WTC11 (cell line): Measurements from ENCODE around the gene ABCC9.
A peak's percentile ranks its signal among the peaks of the same experiment; 100 is the strongest.

Source experiments
- CBFB ChIP-seq: sonication (generic); formaldehyde crosslinking; IDR thresholded peaks from 2 replicates; pipeline ENCODE4 v1.8.1; 2022; ENCODE audit warnings: mild to moderate bottlenecking, low read depth, missing genetic modification reagents
- CREB1 ChIP-seq: sonication (generic); formaldehyde crosslinking; IDR thresholded peaks from 2 replicates; pipeline ENCODE4 v1.8.0; 2023; ENCODE audit warnings: mild to moderate bottlenecking, missing genetic modification reagents
- EMX1 ChIP-seq: fragments of 250-450 bp; sonication (Bioruptor Pico); IDR thresholded peaks from 2 replicates; pipeline ENCODE4 v1.8.0; 2021; ENCODE audit warnings: mild to moderate bottlenecking
- SP1 ChIP-seq: sonication (generic); formaldehyde crosslinking; conservative IDR thresholded peaks from 2 replicates; pipeline ENCODE4 v1.8.1; 2022; ENCODE audit warnings: missing genetic modification reagents
- ZNF121 ChIP-seq: sonication (generic); formaldehyde crosslinking; IDR thresholded peaks from 2 replicates; pipeline ENCODE4 v1.8.0; 2023; ENCODE audit warnings: missing genetic modification reagents
- TF ChIP-seq, protein P1 (sequence below): fragments of 200-600 bp; IDR thresholded peaks from 2 replicates; pipeline ENCODE4 v1.8.0; 2022; ENCODE audit warnings: antibody characterized with exemption
- TF ChIP-seq, protein P2 (sequence below): sonication (generic); formaldehyde crosslinking; conservative IDR thresholded peaks from 2 replicates; pipeline ENCODE4 v1.8.1; 2022; ENCODE audit warnings: mild to moderate bottlenecking, missing genetic modification reagents
- TF ChIP-seq, protein P3 (sequence below): sonication (generic); formaldehyde crosslinking; IDR thresholded peaks from 2 replicates; pipeline ENCODE4 v1.8.0; 2022; ENCODE audit warnings: mild to moderate bottlenecking, missing genetic modification reagents
- TF ChIP-seq, protein P4 (sequence below): sonication (generic); formaldehyde crosslinking; IDR thresholded peaks from 2 replicates; pipeline ENCODE4 v1.8.1; 2022; ENCODE audit warnings: mild to moderate bottlenecking, moderate library complexity, missing genetic modification reagents
- TF ChIP-seq, protein P5 (sequence below): sonication (generic); formaldehyde crosslinking; IDR thresholded peaks from 2 replicates; pipeline ENCODE4 v1.8.0; 2023; ENCODE audit warnings: mild to moderate bottlenecking, missing genetic modification reagents

DNA sequence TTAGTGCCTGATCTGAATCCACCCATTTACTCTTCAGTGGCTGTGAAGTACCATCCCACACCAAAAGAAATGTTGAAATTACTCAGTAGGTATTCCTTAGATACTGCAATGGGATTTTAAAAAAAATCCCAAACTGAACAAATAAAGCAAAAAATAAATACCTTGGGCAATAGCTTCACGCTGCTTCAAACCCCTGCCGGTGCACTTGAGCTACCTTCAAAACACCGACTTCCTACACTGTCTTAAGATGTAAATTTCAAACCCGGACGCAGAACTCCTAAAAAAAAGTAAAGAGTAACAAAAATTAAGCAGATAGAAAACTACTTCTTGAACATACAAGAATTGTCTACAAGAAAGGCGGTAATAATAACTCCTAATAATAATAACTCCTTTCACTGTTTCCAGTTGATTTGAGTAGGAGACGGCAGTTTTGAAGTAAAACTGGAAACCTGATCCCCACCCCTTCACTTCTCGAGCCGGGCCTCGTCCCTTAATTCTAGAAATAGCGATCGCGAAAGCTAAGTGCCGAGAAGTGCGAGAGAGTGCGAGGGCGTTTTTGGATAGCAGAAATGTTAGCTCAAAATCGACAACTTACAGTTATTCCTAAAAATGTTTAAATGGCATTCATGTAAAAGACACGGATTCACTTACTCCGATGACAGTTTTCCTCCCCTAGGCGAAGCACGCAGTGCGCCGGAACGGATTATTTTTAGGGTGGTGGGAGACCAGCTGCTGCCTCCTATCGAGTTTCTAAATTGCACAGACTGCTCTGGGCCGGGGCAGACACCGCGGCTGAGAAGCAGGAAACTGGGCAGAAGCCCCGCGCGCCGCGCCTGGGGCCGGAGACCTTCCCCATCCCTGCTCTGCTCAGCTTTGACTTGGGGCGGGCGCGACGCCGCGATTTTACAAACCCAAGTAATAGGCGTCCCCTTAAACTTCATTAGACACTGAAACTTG lies at the start of gene ABCC9:
- TF ChIP-seq, protein P1, sequence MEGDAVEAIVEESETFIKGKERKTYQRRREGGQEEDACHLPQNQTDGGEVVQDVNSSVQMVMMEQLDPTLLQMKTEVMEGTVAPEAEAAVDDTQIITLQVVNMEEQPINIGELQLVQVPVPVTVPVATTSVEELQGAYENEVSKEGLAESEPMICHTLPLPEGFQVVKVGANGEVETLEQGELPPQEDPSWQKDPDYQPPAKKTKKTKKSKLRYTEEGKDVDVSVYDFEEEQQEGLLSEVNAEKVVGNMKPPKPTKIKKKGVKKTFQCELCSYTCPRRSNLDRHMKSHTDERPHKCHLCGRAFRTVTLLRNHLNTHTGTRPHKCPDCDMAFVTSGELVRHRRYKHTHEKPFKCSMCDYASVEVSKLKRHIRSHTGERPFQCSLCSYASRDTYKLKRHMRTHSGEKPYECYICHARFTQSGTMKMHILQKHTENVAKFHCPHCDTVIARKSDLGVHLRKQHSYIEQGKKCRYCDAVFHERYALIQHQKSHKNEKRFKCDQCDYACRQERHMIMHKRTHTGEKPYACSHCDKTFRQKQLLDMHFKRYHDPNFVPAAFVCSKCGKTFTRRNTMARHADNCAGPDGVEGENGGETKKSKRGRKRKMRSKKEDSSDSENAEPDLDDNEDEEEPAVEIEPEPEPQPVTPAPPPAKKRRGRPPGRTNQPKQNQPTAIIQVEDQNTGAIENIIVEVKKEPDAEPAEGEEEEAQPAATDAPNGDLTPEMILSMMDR: no peak
- TF ChIP-seq SP1 (CRISPR knock-in tag) (no peak), CBFB (CRISPR knock-in tag) (no peak), ZNF121 (CRISPR knock-in tag) (no peak), EMX1 (no peak), CREB1 (CRISPR knock-in tag) (no peak)
- TF ChIP-seq, protein P2, sequence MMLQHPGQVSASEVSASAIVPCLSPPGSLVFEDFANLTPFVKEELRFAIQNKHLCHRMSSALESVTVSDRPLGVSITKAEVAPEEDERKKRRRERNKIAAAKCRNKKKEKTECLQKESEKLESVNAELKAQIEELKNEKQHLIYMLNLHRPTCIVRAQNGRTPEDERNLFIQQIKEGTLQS (CRISPR knock-in tag): no peak
- TF ChIP-seq, protein P3, sequence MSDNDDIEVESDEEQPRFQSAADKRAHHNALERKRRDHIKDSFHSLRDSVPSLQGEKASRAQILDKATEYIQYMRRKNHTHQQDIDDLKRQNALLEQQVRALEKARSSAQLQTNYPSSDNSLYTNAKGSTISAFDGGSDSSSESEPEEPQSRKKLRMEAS: 0 out of 2 replicates have a peak, but pooled peaks have one; percentile 20
- TF ChIP-seq, protein P4, sequence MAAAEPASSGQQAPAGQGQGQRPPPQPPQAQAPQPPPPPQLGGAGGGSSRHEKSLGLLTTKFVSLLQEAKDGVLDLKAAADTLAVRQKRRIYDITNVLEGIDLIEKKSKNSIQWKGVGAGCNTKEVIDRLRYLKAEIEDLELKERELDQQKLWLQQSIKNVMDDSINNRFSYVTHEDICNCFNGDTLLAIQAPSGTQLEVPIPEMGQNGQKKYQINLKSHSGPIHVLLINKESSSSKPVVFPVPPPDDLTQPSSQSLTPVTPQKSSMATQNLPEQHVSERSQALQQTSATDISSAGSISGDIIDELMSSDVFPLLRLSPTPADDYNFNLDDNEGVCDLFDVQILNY: no peak
- TF ChIP-seq, protein P5, sequence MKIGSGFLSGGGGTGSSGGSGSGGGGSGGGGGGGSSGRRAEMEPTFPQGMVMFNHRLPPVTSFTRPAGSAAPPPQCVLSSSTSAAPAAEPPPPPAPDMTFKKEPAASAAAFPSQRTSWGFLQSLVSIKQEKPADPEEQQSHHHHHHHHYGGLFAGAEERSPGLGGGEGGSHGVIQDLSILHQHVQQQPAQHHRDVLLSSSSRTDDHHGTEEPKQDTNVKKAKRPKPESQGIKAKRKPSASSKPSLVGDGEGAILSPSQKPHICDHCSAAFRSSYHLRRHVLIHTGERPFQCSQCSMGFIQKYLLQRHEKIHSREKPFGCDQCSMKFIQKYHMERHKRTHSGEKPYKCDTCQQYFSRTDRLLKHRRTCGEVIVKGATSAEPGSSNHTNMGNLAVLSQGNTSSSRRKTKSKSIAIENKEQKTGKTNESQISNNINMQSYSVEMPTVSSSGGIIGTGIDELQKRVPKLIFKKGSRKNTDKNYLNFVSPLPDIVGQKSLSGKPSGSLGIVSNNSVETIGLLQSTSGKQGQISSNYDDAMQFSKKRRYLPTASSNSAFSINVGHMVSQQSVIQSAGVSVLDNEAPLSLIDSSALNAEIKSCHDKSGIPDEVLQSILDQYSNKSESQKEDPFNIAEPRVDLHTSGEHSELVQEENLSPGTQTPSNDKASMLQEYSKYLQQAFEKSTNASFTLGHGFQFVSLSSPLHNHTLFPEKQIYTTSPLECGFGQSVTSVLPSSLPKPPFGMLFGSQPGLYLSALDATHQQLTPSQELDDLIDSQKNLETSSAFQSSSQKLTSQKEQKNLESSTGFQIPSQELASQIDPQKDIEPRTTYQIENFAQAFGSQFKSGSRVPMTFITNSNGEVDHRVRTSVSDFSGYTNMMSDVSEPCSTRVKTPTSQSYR (CRISPR knock-in tag): no peak
